ENCODE measurements around the gene ROGDI.

Gene ROGDI

DNA sequence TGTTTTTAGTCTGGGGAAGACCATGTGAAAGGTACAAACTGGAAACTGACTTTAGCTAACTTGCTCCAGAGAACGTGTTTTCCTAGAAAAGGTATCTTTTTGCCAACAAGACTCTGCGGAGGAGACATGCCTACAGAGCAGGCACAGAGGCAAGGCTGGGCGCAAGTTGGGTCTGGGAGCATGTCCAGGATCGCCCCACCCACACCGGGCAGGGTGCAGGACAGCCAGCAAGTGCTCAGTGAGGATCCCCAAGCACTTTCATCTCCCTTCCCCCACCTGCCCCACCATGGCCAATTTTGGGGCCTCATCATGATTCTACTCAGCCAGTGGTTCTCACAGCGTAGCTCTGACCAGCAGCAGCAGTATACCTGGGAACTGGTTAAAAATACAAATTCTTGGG lies 18.2 kb upstream of the ROGDI start:
- DNase-seq: peak in 4 of 42 donors; percentile 22 to 48 (median 37)
- intact Hi-C loops (cut with DNase I): no loop called here

- intact Hi-C loops (cut with DNase I): no loop called here
- no peak for DNase-seq
Measured at GRCh38 chr16:4814542-4815173, 12.2 kb upstream of the ROGDI start.

DNA sequence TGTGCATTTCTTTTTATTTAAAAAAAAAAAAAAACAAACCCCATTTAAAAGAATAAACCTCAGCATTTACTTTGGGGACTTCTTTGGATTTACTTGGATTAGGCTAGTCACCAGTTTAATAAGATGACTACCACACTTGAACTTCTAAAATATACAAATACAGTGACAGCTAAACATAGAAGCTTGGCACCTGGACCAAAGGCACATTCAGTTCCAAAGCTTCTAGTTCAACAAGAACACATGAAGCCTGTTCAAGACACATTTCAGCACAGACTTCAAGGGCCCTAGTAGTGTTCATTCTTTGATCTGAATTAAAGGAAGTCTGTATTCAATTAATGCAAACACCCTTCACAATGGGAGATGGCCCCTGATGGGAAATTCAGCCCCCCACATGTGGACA lies 11.6 kb upstream of the ROGDI start:
- no peak for DNase-seq
- intact Hi-C loops (cut with DNase I): no loop called here

GRCh38 chr16:4813251-4814003 lies 11.0 kb upstream of the ROGDI start:
- intact Hi-C loops (cut with DNase I): no loop called here
- DNase-seq: no peak

DNA sequence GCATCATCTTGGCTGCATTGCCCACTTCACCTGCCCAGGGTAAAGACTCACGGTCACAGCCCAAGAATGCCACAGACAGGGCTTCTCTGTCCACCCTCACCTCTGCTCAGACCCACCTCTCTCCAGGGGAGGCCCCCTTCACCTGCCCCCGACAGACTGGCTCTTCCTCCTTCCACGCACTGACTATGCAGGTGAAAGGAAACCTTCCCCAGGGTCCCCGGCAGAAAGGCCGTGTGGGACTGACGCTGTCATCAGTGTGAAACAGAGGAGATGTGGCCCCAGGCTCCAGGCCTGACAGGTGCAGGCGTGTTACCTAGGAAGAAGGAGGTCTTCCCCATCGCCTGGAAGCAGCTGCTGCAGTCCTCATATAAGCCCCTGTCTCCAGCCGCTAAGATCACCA lies 9.3 kb upstream of the ROGDI start:
- intact Hi-C loops (cut with DNase I): no loop called here
- DNase-seq: no peak

DNA sequence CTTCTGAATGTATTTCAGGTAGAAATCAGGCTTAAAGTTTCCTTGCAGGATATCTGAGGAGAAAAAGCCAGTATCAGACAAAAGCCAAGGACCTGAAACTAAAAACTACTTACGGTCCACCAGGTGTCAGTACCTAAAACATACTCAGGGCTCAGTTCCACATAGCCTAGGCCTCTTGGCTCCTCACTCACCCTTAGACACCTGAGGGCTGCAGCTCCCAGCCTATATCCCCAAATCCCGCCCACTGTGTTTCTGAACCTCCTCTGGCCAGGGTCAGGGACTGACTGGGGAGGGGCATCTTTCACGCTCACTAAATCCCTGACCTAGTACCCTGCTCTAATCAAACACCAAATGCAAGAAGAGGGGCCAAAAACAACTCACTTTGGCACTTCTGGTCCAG lies 8.8 kb upstream of the ROGDI start:
- no peak for DNase-seq
- intact Hi-C loops (cut with DNase I): no loop called here

- no peak for DNase-seq
- intact Hi-C loops (cut with DNase I): no loop called here
Measured at GRCh38 chr16:4806280-4806679, 3.8 kb upstream of the ROGDI start.

DNA sequence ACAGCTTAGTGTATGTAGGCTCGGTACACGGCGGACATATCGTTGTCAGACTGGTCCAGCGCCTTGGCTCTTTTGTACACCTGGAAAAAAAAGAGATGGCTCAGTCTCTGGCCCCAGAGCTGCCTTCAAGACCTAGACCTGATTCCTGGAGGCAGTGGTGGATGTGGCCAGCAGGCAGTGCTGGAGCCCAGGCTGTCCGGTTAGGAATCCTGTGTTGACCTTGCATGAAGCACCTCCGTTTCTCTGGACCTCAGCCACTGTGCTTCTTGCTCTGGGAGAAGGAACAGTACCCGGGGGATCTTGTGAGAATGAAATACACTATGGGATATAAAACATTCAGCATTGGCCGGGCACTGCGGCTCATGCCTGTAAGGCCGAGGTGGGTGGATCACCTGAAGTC lies 2.8 kb upstream of the ROGDI start:
- intact Hi-C loops (cut with DNase I): no loop called here
- no peak for DNase-seq

DNA sequence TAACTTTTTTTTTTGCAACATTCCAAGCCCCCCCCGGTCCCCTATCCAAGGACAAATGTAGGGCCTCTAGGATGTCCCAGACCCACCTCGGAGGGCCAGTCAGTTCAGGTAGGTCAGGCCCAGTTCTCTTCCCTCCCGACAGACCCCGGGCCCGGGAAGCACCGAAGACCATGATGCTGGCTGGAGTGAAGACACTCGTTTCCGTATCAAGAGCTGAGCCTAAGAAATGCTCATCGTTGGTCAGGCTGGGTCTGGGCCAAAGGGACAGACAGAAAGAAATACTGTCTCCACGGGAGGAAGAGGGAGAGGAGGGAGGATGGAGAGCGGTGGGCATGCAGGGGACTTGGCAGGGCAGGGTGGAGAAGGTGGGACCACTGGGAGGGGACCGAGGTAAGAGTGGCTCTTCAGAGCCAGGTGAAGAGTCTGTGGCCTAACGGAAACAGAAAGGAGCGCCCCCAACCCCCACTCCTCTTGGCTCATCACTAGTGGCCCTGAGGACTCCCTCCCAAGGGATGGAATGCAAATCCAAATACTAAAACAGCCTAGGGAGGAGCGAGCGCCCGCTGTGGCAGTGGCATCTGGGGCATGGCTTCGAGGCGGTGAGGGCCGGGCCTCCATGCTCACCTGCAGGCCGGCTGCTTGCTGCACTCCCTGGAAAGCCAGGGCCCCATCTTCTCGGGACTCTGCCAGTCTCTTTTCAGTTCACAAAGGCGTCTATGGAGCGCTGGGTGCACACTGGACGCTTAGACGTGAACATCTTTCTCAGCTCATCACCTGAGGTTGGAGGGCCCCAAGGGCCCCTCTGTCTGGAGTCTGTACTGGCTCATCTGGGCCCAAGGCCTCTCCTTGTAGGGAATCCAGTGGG lies 1.7 kb upstream of the ROGDI start:
- intact Hi-C loops (cut with DNase I): loop anchor here (5.0 kb wide), 2 partner anchors 37 to 43 kb away; partner anchors contain the start of genes GLYR1, UBN1 and ZNF500
- peak in 1 of 42 donors; percentile 23 for DNase-seq

GRCh38 chr16:4803401-4803844 lies 990 bp upstream of the ROGDI start:
- intact Hi-C loops (cut with DNase I): loop anchor here (5.0 kb wide), 2 partner anchors 36 to 44 kb away; partner anchors contain the start of genes GLYR1, UBN1 and ZNF500
- DNase-seq: peak in 14 of 42 donors; percentile 14 to 55 (median 32)

GRCh38 chr16:4802659-4803287 lies 340 bp upstream of the ROGDI start:
- intact Hi-C loops (cut with DNase I): loop anchor here (5.0 kb wide), 2 partner anchors 35 to 45 kb away; partner anchors contain the start of genes GLYR1, UBN1 and ZNF500
- peak; percentile 87 to 98 (median 94) for DNase-seq

DNA sequence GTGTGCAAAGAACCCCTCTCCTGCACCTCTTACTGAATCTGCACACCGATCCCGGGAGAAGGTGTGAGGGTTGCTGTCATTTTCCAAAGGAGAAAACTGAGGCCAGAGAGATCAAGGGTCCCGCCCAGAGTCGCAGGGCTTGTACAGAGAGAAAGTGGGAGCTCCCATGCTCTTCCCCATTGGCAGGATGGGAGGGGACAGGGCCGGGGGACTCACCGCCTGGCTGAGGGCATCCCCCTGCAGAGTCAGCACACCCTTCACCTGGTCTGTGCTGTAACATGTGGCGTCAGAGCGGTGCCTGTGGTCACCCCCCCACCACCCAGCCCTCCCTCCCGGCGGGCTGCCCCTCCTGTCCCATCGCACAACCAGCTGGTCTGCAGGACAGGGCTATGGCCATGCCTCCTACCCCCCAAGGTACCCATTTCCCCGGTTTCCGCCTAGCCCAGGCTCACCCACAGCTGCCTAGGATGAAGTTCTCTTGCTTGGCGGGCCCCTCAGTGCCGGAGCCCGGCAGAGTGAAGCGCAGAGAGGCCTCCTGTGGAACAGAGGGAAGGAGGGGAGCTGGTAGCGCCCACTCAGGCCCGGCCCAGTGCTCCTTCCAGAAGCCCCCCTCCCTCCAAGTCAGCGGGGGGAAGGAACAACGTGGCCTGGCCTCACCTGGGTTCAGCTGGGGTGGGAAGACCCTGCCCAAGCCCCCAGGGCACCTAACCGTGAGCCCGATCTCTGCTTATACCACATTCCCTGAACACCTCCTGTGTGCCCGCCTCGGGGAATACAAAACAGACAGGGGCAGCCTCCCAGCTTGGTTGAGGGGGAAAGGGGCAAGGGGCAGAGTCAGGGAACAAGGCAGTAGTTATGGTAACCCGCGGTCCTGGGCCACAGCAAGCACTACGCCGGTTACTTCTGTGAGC lies 1.1 kb downstream of the ROGDI start:
- intact Hi-C loops (cut with DNase I): loop anchor here (5.0 kb wide), 2 partner anchors 34 to 46 kb away; partner anchors contain the start of genes GLYR1, UBN1 and ZNF500
- DNase-seq: peak in 13 of 42 donors; percentile 14 to 58 (median 28)

GRCh38 chr16:4800290-4801041 lies 2.0 kb downstream of the ROGDI start:
- intact Hi-C loops (cut with DNase I): loop anchor here (5.0 kb wide), 2 partner anchors 33 to 47 kb away; partner anchors contain the start of genes GLYR1, UBN1 and ZNF500
- peak; percentile 63 to 96 (median 88) for DNase-seq

DNA sequence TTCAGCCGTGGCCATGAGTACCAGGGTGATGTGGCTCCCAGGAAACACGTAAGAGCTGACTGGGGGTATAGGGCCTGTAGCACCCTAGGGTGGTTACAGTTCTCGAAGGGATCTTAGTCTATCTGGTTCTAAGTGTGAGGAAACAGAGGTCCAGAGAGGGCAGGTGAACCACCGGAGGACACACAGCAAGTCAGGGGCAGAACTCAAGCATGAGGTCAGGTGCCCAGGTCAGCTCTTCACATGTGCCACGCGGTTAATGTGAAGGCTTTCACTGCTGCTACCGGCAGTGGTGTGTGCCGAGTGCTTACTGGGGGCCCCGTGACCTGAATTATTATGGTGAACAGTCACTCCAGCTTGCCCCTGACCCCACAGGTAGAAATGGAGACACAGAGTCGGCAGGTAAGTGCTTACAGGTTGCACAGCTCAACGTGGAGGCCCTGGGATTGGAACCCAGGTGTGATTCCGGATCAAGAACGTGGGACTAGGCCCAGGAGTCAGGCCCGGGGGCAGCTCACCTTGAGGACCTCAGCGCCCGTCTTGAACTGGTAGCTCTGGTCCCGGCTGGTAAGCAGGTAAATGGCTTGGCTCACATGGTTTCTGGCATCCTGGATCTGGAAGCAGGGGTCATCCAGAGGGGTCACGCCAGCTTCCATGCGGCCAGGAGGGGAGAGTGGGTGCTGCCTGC lies 3.1 kb downstream of the ROGDI start:
- DNase-seq: no peak
- intact Hi-C loops (cut with DNase I): no loop called here

GRCh38 chr16:4798456-4798855 lies 4.0 kb downstream of the ROGDI start:
- DNase-seq: no peak
- intact Hi-C loops (cut with DNase I): no loop called here

GRCh38 chr16:4797805-4798252 lies 4.6 kb downstream of the ROGDI start:
- intact Hi-C loops (cut with DNase I): no loop called here
- no peak for DNase-seq
